ENCODE results near the gene MYOCD.

DNA sequence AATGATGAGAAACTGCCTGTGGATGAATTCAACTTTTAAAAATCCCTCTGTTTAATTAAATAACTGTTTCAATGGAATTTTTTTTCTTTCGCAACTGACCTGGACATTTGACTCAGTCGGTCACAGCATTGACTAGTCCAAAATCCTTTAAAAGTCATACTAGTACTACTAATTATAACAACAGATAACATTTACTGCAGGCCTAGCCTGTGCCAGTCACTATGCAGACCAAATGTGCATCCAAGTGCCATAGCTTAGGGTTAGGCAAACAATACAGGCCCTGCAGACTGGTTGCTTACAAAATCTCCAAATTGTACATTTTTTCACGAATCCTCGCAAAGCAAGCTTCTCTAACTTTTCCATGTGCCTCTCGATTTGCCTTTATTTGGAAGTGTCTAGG, 56.6 kb downstream of the MYOCD start:
- no peak for TF ChIP-seq EZH2 (IDR thresholded peaks at IDR 0.05; ENCODE audit: borderline replicate concordance)
- TF ChIP-seq, protein P1, sequence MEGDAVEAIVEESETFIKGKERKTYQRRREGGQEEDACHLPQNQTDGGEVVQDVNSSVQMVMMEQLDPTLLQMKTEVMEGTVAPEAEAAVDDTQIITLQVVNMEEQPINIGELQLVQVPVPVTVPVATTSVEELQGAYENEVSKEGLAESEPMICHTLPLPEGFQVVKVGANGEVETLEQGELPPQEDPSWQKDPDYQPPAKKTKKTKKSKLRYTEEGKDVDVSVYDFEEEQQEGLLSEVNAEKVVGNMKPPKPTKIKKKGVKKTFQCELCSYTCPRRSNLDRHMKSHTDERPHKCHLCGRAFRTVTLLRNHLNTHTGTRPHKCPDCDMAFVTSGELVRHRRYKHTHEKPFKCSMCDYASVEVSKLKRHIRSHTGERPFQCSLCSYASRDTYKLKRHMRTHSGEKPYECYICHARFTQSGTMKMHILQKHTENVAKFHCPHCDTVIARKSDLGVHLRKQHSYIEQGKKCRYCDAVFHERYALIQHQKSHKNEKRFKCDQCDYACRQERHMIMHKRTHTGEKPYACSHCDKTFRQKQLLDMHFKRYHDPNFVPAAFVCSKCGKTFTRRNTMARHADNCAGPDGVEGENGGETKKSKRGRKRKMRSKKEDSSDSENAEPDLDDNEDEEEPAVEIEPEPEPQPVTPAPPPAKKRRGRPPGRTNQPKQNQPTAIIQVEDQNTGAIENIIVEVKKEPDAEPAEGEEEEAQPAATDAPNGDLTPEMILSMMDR (IDR thresholded peaks at IDR 0.05; ENCODE audit: poor library complexity) = no peak
